Activated CD4-positive, alpha-beta T cell treated with anti-CD3 and anti-CD28 coated beads for 36 hours (primary cell): ENCODE data around the gene C10orf120. TPM values are rescaled to one million over a fixed set of nuclear protein-coding genes. Genes with fewer than 3 reads are reported as not detected.

ENCODE experiments used
- total RNA-seq, 2 experiments: library from RNA; stranded (reverse); gene quantifications; one replicate each; pipeline ENCODE4 v1.2.3, GENCODE V29; 2021

Gene C10orf120
- total RNA-seq, 2 experiments from 2014 or later: not detected

Other genes with a start within 250 kb of the C10orf120 start
- not detected for gene ARMS2, start 245.2 kb downstream of the C10orf120 start, total RNA-seq
- not detected for gene HTRA1, start 238.3 kb downstream of the C10orf120 start, total RNA-seq
- gene DMBT1, start 139.1 kb downstream of the C10orf120 start, total RNA-seq: not detected
- gene CUZD1, start 146.0 kb upstream of the C10orf120 start, total RNA-seq: 1 to 10 TPM; 1.6 to 1.7 TPM
- gene FAM24B, start 179.7 kb upstream of the C10orf120 start, total RNA-seq: 1 to 10 TPM; 7.0 to 9.5 TPM
- not detected for gene FAM24A, start 210.8 kb upstream of the C10orf120 start, total RNA-seq